ENCODE data around the gene PJA1.

The PJA1 gene

DNA sequence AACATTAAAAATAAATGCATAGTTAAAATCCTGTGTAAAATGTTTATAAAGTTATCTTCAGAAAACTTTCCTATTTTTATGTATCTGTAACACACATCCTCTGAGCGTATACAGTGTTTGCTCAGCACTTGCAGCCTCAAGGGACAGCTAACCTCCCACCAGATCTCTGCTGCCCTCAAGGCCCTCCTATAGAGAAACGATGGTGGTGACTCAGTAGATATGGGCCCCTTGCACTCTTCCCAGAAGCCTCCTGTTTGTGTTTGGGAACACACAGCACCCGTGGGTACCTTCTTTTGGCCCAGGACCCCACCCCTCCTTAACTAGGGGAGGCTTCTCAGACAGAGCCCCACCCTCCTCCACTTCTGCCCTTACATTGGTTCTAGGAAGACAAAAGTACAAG is 26.7 kb downstream of the PJA1 start:
- DNase-seq (ENCODE audit: insufficient read length) (no peak), FAIRE-seq (no peak)
- TF ChIP-seq POLR2AphosphoS5 (IDR thresholded peaks at IDR 0.05; ENCODE audit: low read depth, low read length) = no peak
- TF ChIP-seq TAF1 (IDR thresholded peaks at IDR 0.05; ENCODE audit: borderline replicate concordance, low read depth, low read length) = no peak
- TF ChIP-seq POLR2A (IDR thresholded peaks at IDR 0.05; ENCODE audit: low read depth, low read length) = no peak

DNA sequence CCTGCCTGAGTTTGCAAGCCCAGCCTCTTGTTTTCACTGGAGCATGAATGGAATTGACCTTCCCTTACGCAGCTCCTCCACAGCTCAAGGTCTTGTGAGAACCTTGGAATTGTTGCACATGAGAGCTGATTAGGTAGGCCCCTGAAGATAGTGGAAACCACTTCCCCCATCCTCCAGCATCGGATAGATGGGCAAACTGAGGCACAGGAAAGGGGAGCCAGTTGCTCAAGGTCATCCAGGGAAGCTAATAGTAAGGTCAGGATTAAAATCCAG is 27.2 kb downstream of the PJA1 start:
- DNase-seq (ENCODE audit: insufficient read length) (no peak), FAIRE-seq (peak; percentile 54)
- TF ChIP-seq TAF1 (IDR thresholded peaks at IDR 0.05; ENCODE audit: borderline replicate concordance, low read depth, low read length) = no peak
- TF ChIP-seq POLR2AphosphoS5 (IDR thresholded peaks at IDR 0.05; ENCODE audit: low read depth, low read length) = no peak
- no peak for TF ChIP-seq POLR2A (IDR thresholded peaks at IDR 0.05; ENCODE audit: low read depth, low read length)

DNA sequence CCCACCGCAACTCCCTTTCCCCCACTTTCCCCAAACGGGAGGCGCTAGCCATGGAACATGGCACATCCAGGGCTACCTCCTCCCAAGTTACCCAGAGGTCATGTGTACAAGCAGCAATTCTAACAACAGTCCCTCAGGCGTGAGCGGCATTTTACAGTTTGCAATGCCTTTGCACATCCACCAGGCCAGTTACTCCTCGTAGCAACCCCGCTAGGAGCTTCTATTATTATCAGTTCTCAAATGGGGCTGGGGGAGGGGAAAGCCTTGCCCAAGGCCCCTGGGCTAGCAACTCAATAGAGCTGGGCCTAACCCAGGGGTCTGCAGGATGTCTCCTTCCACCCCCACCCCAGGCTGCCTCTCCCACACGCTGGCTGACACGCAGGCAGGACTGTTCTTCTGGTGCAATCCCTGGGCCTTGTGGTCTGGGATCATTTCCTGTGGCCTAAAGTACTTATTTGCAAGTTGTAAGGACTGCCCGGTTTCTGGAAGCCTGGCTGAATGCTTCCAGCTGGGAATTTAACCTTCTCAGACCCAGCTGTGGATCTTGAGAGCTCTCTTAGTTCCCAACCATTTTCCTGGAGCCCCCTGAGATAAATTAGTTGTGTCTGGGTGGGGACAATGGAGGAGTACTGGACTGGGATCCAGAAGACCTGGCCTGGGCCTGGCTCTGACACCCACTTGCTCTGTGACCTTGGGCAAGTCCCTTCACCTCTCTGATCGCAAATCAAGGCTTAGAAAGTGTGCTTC is 27.7 kb downstream of the PJA1 start:
- FAIRE-seq (no peak), DNase-seq (ENCODE audit: insufficient read length) (no peak)
- no peak for TF ChIP-seq POLR2A (IDR thresholded peaks at IDR 0.05; ENCODE audit: low read depth, low read length)
- no peak for TF ChIP-seq POLR2AphosphoS5 (IDR thresholded peaks at IDR 0.05; ENCODE audit: low read depth, low read length)

DNA sequence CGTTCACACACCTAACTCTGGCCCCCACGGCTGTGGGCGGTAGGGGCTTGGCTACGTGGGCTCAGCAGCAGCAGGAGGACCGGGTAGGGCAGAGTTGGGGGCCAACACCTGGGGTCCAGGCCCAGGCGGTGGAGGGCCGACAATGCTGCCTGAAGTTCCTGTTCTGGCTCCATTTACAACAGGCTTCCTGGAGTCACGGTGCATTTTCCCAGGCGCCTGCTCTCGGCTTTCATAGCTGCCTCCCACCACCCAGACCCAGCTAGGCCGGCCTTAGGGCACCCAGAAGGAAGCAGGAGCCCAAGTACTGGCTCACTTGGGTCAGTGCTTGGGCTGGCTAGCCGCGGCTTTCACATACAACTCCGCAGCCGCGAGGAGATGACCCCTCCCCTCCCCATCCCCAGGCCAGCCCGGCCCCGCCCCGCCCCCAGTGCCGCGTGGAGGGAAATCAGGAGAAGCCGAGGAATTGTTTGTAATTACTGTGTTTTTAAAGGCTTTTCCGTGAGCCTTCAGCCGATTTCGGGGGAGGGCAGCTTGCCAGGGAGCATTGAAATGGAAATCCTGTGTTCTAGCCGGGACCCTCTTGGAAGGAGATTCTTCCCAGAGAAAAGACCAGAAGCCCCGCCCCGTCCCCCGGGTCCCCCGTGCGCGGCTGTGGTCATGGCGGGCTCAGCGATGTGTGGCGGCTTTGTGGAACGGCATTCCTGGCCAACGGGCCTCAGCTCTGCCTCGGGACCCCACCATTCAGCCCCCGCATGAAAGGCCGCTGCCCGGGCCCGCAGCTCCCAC is 28.5 kb downstream of the PJA1 start:
- FAIRE-seq (no peak), DNase-seq (ENCODE audit: insufficient read length) (no peak)
- TF ChIP-seq POLR2AphosphoS5 (IDR thresholded peaks at IDR 0.05; ENCODE audit: low read depth, low read length) = no peak
- no peak for TF ChIP-seq POLR2A (IDR thresholded peaks at IDR 0.05; ENCODE audit: low read depth, low read length)
- no peak for TF ChIP-seq TAF1 (IDR thresholded peaks at IDR 0.05; ENCODE audit: borderline replicate concordance, low read depth, low read length)

DNA sequence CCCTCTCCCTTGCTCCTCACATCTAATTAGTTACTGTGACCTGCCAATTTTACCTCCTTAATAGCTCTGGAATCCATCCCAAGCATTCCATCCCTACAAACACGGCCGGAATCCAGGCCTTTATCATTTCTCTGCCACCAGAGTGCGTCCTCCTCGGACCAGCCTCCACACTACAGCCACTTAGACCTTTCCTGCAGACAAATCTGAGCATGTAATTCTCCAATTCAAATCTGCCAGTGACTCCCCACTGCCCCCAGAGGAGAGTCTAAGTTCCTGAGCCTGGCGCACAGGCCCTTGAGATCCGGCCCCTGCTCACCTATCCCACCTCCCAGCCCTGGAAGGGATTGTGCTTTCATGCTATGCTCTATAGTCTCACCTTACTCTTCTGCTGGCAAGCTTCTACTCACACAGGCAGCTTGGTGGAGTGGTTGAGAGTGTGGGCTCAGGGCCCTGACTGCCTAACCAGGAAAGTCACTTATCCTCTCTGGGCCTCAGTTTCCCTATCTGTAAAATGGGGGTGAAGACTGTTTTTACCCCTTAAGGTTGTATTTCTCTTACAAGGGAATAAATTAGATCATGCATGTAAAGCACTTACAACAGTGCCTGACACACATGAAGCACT is 31.2 kb downstream of the PJA1 start:
- no peak for TF ChIP-seq POLR2A (IDR thresholded peaks at IDR 0.05; ENCODE audit: low read depth, low read length)
- no peak for TF ChIP-seq POLR2AphosphoS5 (IDR thresholded peaks at IDR 0.05; ENCODE audit: low read depth, low read length)
- TF ChIP-seq TAF1 (IDR thresholded peaks at IDR 0.05; ENCODE audit: borderline replicate concordance, low read depth, low read length) = no peak
- DNase-seq (ENCODE audit: insufficient read length) (no peak), FAIRE-seq (no peak)

DNA sequence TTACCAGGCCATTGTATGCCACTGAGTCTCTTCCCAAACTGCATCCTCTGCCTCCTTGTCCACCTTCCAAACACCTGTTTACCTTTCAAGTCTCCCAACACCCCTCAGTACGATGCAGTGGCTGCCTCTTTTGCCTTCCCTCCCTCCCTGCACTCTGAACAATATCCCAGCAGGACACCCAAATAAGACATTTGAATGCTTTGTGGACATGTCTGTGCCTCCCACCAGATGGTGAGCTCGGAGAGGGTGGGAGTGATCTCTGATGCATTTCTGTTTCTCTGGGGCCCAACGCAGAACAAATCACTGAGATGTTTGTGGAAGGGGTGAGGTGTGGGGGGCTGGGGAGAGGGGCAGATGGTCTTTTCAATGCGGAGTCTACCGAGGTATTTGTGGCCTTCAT is 33.4 kb downstream of the PJA1 start:
- no peak for FAIRE-seq

DNA sequence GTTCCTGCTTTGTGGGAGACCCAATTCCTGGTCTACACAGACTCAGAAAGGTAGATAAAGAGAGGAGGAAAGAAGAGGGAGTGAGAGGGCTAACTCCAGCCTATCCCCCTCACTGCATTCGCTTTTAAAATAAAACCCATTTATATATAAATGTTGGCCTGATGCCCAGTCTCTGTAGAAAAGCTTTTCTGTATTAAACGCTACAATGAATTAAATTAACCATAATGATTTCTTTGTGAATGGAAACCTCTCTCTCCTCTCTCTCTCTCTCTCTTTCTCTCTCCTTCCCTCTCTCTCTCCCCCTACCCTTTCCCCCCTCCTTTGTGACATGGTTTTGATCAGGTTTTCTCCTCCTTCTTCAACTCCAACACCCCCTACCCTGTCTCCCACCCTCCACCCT is 34.8 kb downstream of the PJA1 start:
- TF ChIP-seq TAF1 (IDR thresholded peaks at IDR 0.05; ENCODE audit: borderline replicate concordance, low read depth, low read length) (no peak), POLR2AphosphoS5 (IDR thresholded peaks at IDR 0.05; ENCODE audit: low read depth, low read length) (no peak), POLR2A (IDR thresholded peaks at IDR 0.05; ENCODE audit: low read depth, low read length) (no peak)
- DNase-seq (ENCODE audit: insufficient read length) (no peak), FAIRE-seq (no peak)

More for the DNA sequence above, 33.4 kb downstream of the PJA1 start:
- TF ChIP-seq TAF1 (IDR thresholded peaks at IDR 0.05; ENCODE audit: borderline replicate concordance, low read depth, low read length) (no peak), POLR2AphosphoS5 (IDR thresholded peaks at IDR 0.05; ENCODE audit: low read depth, low read length) (no peak), POLR2A (IDR thresholded peaks at IDR 0.05; ENCODE audit: low read depth, low read length) (no peak)
- DNase-seq (ENCODE audit: insufficient read length) = no peak

DNA sequence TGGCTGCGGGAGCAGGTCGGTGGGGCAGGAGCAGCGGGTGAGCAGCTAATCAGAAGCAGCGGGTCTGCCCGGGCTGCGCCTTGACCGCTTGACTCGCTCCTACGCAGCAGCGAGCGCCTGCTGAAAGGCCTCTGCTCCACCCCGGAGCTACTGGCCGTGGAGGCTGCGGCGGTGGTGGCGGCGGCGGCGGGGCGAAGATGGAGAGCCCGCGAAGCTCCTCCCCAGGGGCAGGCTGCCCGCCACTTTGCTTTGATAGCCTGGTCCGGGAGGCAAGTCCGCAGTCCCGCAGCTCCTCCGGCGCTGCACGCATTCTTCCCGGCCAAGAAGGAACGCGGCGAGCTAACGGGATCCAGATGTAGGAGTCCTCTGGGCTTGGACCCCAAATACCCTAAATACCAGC is 36.7 kb downstream of the PJA1 start:
- FAIRE-seq (no peak), DNase-seq (ENCODE audit: insufficient read length) (no peak)
- TF ChIP-seq POLR2AphosphoS5 (IDR thresholded peaks at IDR 0.05; ENCODE audit: low read depth, low read length) (no peak), TAF1 (IDR thresholded peaks at IDR 0.05; ENCODE audit: borderline replicate concordance, low read depth, low read length) (no peak), POLR2A (IDR thresholded peaks at IDR 0.05; ENCODE audit: low read depth, low read length) (no peak)

DNA sequence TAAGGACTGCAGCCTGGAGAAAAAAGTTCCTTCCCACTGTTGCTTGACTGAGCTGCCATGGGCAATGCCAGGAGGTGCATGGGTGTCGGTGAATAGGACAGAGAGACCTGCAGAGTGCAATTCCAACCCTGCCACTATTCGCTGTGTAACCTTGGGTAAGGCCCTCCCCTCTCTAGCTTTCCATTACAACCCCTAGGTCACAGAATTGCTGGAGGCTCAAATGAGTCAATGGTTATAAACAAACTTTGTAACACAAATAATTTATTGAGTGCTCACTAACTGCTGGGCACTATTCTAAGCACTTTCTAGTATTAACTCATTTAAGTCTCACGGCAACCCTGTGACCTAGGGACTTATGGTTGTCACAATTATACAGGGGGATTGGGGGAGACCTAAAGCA is 37.8 kb downstream of the PJA1 start:
- no peak for FAIRE-seq
- TF ChIP-seq POLR2A (IDR thresholded peaks at IDR 0.05; ENCODE audit: low read depth, low read length) (no peak), POLR2AphosphoS5 (IDR thresholded peaks at IDR 0.05; ENCODE audit: low read depth, low read length) (no peak), TAF1 (IDR thresholded peaks at IDR 0.05; ENCODE audit: borderline replicate concordance, low read depth, low read length) (no peak)
- no peak for DNase-seq (ENCODE audit: insufficient read length)

DNA sequence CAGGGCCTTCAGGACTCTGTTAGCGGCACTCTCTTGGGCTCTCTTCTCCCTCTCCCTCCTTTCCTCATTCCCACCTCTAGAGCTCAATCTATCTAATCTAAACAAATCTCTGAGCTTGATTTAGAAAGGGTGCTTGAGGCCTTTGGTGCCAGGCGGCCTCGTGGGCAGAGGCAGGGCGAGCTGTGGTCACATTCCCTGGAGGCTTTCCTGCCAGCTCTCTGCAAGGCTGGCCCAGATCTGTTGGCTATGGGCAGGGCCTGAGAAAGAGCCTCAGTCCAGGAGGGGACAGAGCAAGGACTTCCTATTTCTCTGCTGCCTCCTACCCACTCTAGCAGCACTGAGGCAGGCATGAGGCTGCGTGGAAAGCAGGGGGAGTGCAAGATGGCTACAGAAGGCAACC is 38.6 kb downstream of the PJA1 start:
- no peak for TF ChIP-seq POLR2AphosphoS5 (IDR thresholded peaks at IDR 0.05; ENCODE audit: low read depth, low read length)
- TF ChIP-seq TAF1 (IDR thresholded peaks at IDR 0.05; ENCODE audit: borderline replicate concordance, low read depth, low read length) = no peak
- TF ChIP-seq POLR2A (IDR thresholded peaks at IDR 0.05; ENCODE audit: low read depth, low read length) = no peak
- no peak for DNase-seq (ENCODE audit: insufficient read length)
- no peak for FAIRE-seq

DNA sequence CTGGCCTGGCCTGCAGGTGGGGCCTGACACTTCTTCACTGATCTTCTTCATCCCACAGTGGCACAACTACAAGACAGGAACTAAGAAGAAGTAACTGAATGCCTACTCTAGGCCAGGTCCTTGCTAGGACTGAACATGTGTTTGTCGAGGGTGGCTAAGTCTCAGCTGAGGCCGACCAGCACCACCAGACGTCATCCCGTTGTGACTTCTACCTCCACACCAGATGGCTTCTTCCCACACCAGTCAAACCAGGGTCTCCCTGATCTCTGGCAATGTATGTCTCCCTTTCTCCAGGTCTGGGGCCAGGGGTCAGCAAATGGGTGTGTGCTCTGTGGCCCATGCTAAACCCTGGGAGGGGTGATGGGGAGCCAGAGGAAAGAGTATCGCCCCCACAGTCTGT is 40.2 kb downstream of the PJA1 start:
- DNase-seq (ENCODE audit: insufficient read length) = no peak
- no peak for FAIRE-seq

DNA sequence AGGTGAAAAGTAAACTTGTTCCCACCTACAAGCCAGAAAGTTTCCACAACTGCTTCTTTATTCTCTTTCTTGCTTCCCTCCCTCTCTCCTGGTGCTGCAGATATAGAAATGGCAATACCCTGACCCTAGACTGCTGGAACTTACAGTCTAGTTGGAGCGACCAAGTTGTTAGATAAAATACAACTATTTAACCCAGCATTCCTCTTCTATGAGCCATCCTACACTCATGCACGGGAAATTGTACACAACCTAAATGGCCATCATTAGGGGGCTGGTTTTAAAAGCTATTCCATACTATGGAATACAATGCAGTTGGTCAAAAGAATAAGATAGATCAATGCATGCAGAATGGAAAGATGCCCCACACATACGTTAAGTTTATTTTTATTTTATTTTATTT is 41.1 kb downstream of the PJA1 start:
- FAIRE-seq (no peak), DNase-seq (ENCODE audit: insufficient read length) (no peak)
- TF ChIP-seq POLR2A (IDR thresholded peaks at IDR 0.05; ENCODE audit: low read depth, low read length) = no peak
- no peak for TF ChIP-seq TAF1 (IDR thresholded peaks at IDR 0.05; ENCODE audit: borderline replicate concordance, low read depth, low read length)
- no peak for TF ChIP-seq POLR2AphosphoS5 (IDR thresholded peaks at IDR 0.05; ENCODE audit: low read depth, low read length)

More for the DNA sequence above, 40.2 kb downstream of the PJA1 start:
- no peak for TF ChIP-seq TAF1 (IDR thresholded peaks at IDR 0.05; ENCODE audit: borderline replicate concordance, low read depth, low read length)
- no peak for TF ChIP-seq POLR2AphosphoS5 (IDR thresholded peaks at IDR 0.05; ENCODE audit: low read depth, low read length)
- TF ChIP-seq POLR2A (IDR thresholded peaks at IDR 0.05; ENCODE audit: low read depth, low read length) = no peak
